ENCODE data around the gene HDHD3.
"Not testable (repeated sequence)": the region's sequence is repeated elsewhere in the genome, so short reads cannot be mapped to it uniquely, and the experiment has no call there.

HDHD3 gene

GRCh38 chr9:113376634-113377567, at the start of gene HDHD3:
TSS of gene HDHD3 (minus strand) at chr9:113376986. CDS start at chr9:113374354, 2,632 bp downstream.
- peak within 1 kb of the TSS; percentile 80 for H3K4me3 ChIP-seq (ENCODE audit: low read length)

GRCh38 chr9:113425072-113425471, 48.3 kb upstream of the HDHD3 start:
- Histone ChIP-seq H3K36me3 (ENCODE audit: control insufficient read depth, insufficient read depth, low read length) (no peaks in the 10 kb centered on the region), H3K4me3 (ENCODE audit: low read length) (no peak overlapping the region), H3K9ac (ENCODE audit: low read length) (no peak overlapping the region), H3K9me3 (ENCODE audit: control insufficient read depth, low read length) (no peaks in the 10 kb centered on the region), H3K4me1 (ENCODE audit: control insufficient read depth, insufficient read depth, low read length) (no peaks in the 10 kb centered on the region), H3K27me3 (ENCODE audit: control insufficient read depth, insufficient read depth, low read length) (no peaks in the 10 kb centered on the region)

More at GRCh38 chr9:113376634-113377567, at the start of gene HDHD3:
- Histone ChIP-seq H3K9ac (ENCODE audit: low read length) (peak within 1 kb of the TSS; percentile 98), H3K27me3 (ENCODE audit: control insufficient read depth, insufficient read depth, low read length) (no peaks in the 10 kb centered on the region), H3K9me3 (ENCODE audit: control insufficient read depth, low read length) (no peaks in the 10 kb centered on the region), H3K4me1 (ENCODE audit: control insufficient read depth, insufficient read depth, low read length) (peaks cover 56% of the 10 kb centered on the region), H3K36me3 (ENCODE audit: control insufficient read depth, insufficient read depth, low read length) (peaks cover 20% of the 10 kb centered on the region)

- H3K4me3 ChIP-seq (ENCODE audit: low read length), result no peak overlapping the region
- H3K9me3 ChIP-seq (ENCODE audit: control insufficient read depth, low read length), result no peaks in the 10 kb centered on the region
- H3K9ac ChIP-seq (ENCODE audit: low read length), result no peak overlapping the region
- H3K4me1 ChIP-seq (ENCODE audit: control insufficient read depth, insufficient read depth, low read length), result no peaks in the 10 kb centered on the region
- no peaks in the 10 kb centered on the region for H3K27me3 ChIP-seq (ENCODE audit: control insufficient read depth, insufficient read depth, low read length)
- H3K36me3 ChIP-seq (ENCODE audit: control insufficient read depth, insufficient read depth, low read length), result no peaks in the 10 kb centered on the region
These were observed 44.9 kb upstream of the HDHD3 start for GRCh38 chr9:113421726-113422125.

GRCh38 chr9:113417370-113417769, 40.6 kb upstream of the HDHD3 start:
- Histone ChIP-seq H3K9ac (ENCODE audit: low read length) (no peak overlapping the region), H3K4me3 (ENCODE audit: low read length) (no peak overlapping the region), H3K36me3 (ENCODE audit: control insufficient read depth, insufficient read depth, low read length) (no peaks in the 10 kb centered on the region), H3K27me3 (ENCODE audit: control insufficient read depth, insufficient read depth, low read length) (no peaks in the 10 kb centered on the region), H3K4me1 (ENCODE audit: control insufficient read depth, insufficient read depth, low read length) (no peaks in the 10 kb centered on the region), H3K9me3 (ENCODE audit: control insufficient read depth, low read length) (no peaks in the 10 kb centered on the region)

- Histone ChIP-seq H3K9me3 (ENCODE audit: control insufficient read depth, low read length) (no peaks in the 10 kb centered on the region), H3K4me1 (ENCODE audit: control insufficient read depth, insufficient read depth, low read length) (no peaks in the 10 kb centered on the region), H3K27me3 (ENCODE audit: control insufficient read depth, insufficient read depth, low read length) (no peaks in the 10 kb centered on the region), H3K4me3 (ENCODE audit: low read length) (no peak overlapping the region), H3K9ac (ENCODE audit: low read length) (no peak overlapping the region), H3K36me3 (ENCODE audit: control insufficient read depth, insufficient read depth, low read length) (no peaks in the 10 kb centered on the region)
These were observed 39.4 kb upstream of the HDHD3 start for GRCh38 chr9:113416149-113416721.

- no peaks in the 10 kb centered on the region for H3K27me3 ChIP-seq (ENCODE audit: control insufficient read depth, insufficient read depth, low read length)
- H3K9ac ChIP-seq (ENCODE audit: low read length), result peak within 1 kb of the TSS; percentile 90
- H3K4me1 ChIP-seq (ENCODE audit: control insufficient read depth, insufficient read depth, low read length), result no peaks in the 10 kb centered on the region
- peaks cover 6% of the 10 kb centered on the region for H3K36me3 ChIP-seq (ENCODE audit: control insufficient read depth, insufficient read depth, low read length)
- H3K9me3 ChIP-seq (ENCODE audit: control insufficient read depth, low read length), result no peaks in the 10 kb centered on the region
- peak within 1 kb of the TSS; percentile 91 for H3K4me3 ChIP-seq (ENCODE audit: low read length)
These were observed 33.5 kb upstream of the HDHD3 start, which contains the start of the genes C9orf43 and POLE3 for GRCh38 chr9:113410207-113410864. TSS of gene C9orf43 (plus strand) at chr9:113410747. CDS start at chr9:113413494, 2,747 bp downstream. TSS of gene POLE3 (minus strand) at chr9:113410675. CDS start at chr9:113410293, 382 bp downstream.

GRCh38 chr9:113409883-113410206, 33.1 kb upstream of the HDHD3 start:
- peaks cover 6% of the 10 kb centered on the region for H3K36me3 ChIP-seq (ENCODE audit: control insufficient read depth, insufficient read depth, low read length)
- H3K4me3 ChIP-seq (ENCODE audit: low read length), result peak overlapping the region; percentile 91
- no peaks in the 10 kb centered on the region for H3K9me3 ChIP-seq (ENCODE audit: control insufficient read depth, low read length)
- H3K4me1 ChIP-seq (ENCODE audit: control insufficient read depth, insufficient read depth, low read length), result no peaks in the 10 kb centered on the region
- H3K27me3 ChIP-seq (ENCODE audit: control insufficient read depth, insufficient read depth, low read length), result no peaks in the 10 kb centered on the region
- peak overlapping the region; percentile 90 for H3K9ac ChIP-seq (ENCODE audit: low read length)

GRCh38 chr9:113409481-113409880, 32.7 kb upstream of the HDHD3 start:
- Histone ChIP-seq H3K9me3 (ENCODE audit: control insufficient read depth, low read length) (no peaks in the 10 kb centered on the region), H3K4me1 (ENCODE audit: control insufficient read depth, insufficient read depth, low read length) (no peaks in the 10 kb centered on the region), H3K36me3 (ENCODE audit: control insufficient read depth, insufficient read depth, low read length) (peaks cover 6% of the 10 kb centered on the region), H3K27me3 (ENCODE audit: control insufficient read depth, insufficient read depth, low read length) (no peaks in the 10 kb centered on the region), H3K4me3 (ENCODE audit: low read length) (peak overlapping the region; percentile 91), H3K9ac (ENCODE audit: low read length) (peak overlapping the region; percentile 90)

GRCh38 chr9:113406873-113407511, 30.2 kb upstream of the HDHD3 start:
- not testable (repeated sequence) for H3K4me1 ChIP-seq (ENCODE audit: control insufficient read depth, insufficient read depth, low read length); H3K36me3 ChIP-seq (ENCODE audit: control insufficient read depth, insufficient read depth, low read length); H3K27me3 ChIP-seq (ENCODE audit: control insufficient read depth, insufficient read depth, low read length); H3K9me3 ChIP-seq (ENCODE audit: control insufficient read depth, low read length); H3K4me3 ChIP-seq (ENCODE audit: low read length); H3K9ac ChIP-seq (ENCODE audit: low read length)

GRCh38 chr9:113406353-113406752, 29.6 kb upstream of the HDHD3 start:
- H3K4me3 ChIP-seq (ENCODE audit: low read length); H3K36me3 ChIP-seq (ENCODE audit: control insufficient read depth, insufficient read depth, low read length): not testable (repeated sequence)

GRCh38 chr9:113403646-113404045, 26.9 kb upstream of the HDHD3 start:
- peaks cover 24% of the 10 kb centered on the region for H3K4me1 ChIP-seq (ENCODE audit: control insufficient read depth, insufficient read depth, low read length)
- no peak overlapping the region for H3K9ac ChIP-seq (ENCODE audit: low read length)
- H3K9me3 ChIP-seq (ENCODE audit: control insufficient read depth, low read length), result no peaks in the 10 kb centered on the region
- no peak overlapping the region for H3K4me3 ChIP-seq (ENCODE audit: low read length)
- H3K27me3 ChIP-seq (ENCODE audit: control insufficient read depth, insufficient read depth, low read length), result no peaks in the 10 kb centered on the region
- peaks cover 6% of the 10 kb centered on the region for H3K36me3 ChIP-seq (ENCODE audit: control insufficient read depth, insufficient read depth, low read length)

More at GRCh38 chr9:113406353-113406752, 29.6 kb upstream of the HDHD3 start:
- H3K9ac ChIP-seq (ENCODE audit: low read length); H3K9me3 ChIP-seq (ENCODE audit: control insufficient read depth, low read length); H3K27me3 ChIP-seq (ENCODE audit: control insufficient read depth, insufficient read depth, low read length); H3K4me1 ChIP-seq (ENCODE audit: control insufficient read depth, insufficient read depth, low read length): not testable (repeated sequence)
